T-cell (primary cell): ENCODE results near the gene GK2. TPM values are rescaled to one million over a fixed set of nuclear protein-coding genes. Genes with fewer than 3 reads are reported as not detected.

Experiments
- ATAC-seq, 4 experiments: fragments of 200-7000 bp in 3 of 4; fragments of 150-1000 bp in 1 of 4; cut with Tn5 transposase; replicated peaks in 1 of 4; 1 replicate in 3 of 4; 2 replicates in 1 of 4; pipeline ENCODE4 v1.10.0; 2021; ENCODE audit warnings: moderate library complexity in 3 of 4, mild to moderate bottlenecking in 2 of 4, moderate number of reproducible peaks in 1 of 4
- CTCF ChIA-PET, 2 donors: fragments of 300-600 bp; sonication (Branson Sonifier 250); formaldehyde crosslinking; loops; one replicate each; lab custom pipeline; 2022; ENCODE audit warnings: antibody characterized with exemption in 2 of 2; lab: Charles Lee
- POLR2A ChIA-PET, 2 donors: fragments of 300-600 bp; sonication (Branson Sonifier 250); formaldehyde crosslinking; loops; one replicate each; lab custom pipeline; 2022; ENCODE audit warnings: antibody characterized with exemption in 2 of 2; lab: Charles Lee
- DNase-seq, 35 experiments: peaks; one replicate each; pipeline versions ENCODE4 v3.0.0 to v3.0.0-alpha.2; 2013 to 2023
- H3K27ac ChIP-seq: one replicate; pipeline ENCODE4 v1.5.1; 2013; ENCODE audit warnings: low read length
- H3K27me3 ChIP-seq, 2 experiments: replicated peaks in 1 of 2; 1 replicate in 1 of 2; 2 replicates in 1 of 2; pipeline versions ENCODE4 v1.6.1 to v1.7.0; 2013; ENCODE audit warnings: low read length in 1 of 2, mixed read lengths in 1 of 2; ENCODE audit not compliant: control insufficient read depth in 2 of 2, insufficient read depth in 2 of 2; ENCODE audit errors: extremely low read depth in 1 of 2
- H3K36me3 ChIP-seq, 2 donors: 1 replicate in 1 of 2; 2 replicates in 1 of 2; pipeline versions ENCODE4 v1.6.1 to v1.7.0; 2013; ENCODE audit warnings: low read length in 1 of 2; ENCODE audit not compliant: control insufficient read depth in 2 of 2, insufficient read depth in 1 of 2; ENCODE audit errors: extremely low read depth in 1 of 2
- H3K4me1 ChIP-seq, 2 experiments: 1 replicate in 1 of 2; 2 replicates in 1 of 2; pipeline versions ENCODE4 v1.6.1 to v1.7.0; 2013; ENCODE audit warnings: low read length in 2 of 2, mixed read lengths in 1 of 2; ENCODE audit not compliant: insufficient read depth in 2 of 2, control insufficient read depth in 1 of 2; ENCODE audit errors: extremely low read depth in 1 of 2
- H3K4me3 ChIP-seq, 2 donors: 1 replicate in 1 of 2; 2 replicates in 1 of 2; pipeline versions ENCODE4 v1.5.1 to v1.7.0; 2013; ENCODE audit warnings: mild to moderate bottlenecking in 2 of 2, low read length in 1 of 2, moderate library complexity in 1 of 2; ENCODE audit not compliant: control insufficient read depth in 1 of 2; ENCODE audit errors: extremely low read depth in 1 of 2
- H3K9me3 ChIP-seq: 2 replicates; pipeline ENCODE4 v1.7.0; 2013
- H3K27ac Mint-ChIP-seq, 2 donors: one replicate each; pipeline ENCODE4 v1.8.0; 2020 to 2021; ENCODE audit warnings: mild to moderate bottlenecking in 2 of 2, mixed read lengths in 2 of 2
- H3K27me3 Mint-ChIP-seq, 2 donors: one replicate each; pipeline ENCODE4 v1.8.0; 2021 to 2022; ENCODE audit warnings: mixed read lengths in 2 of 2
- H3K36me3 Mint-ChIP-seq: one replicate; pipeline ENCODE4 v1.8.0; 2021; ENCODE audit warnings: mixed read lengths
- H3K4me1 Mint-ChIP-seq, 3 donors: one replicate each; pipeline ENCODE4 v1.8.0; 2020 to 2022; ENCODE audit warnings: mixed read lengths in 3 of 3, mild to moderate bottlenecking in 1 of 3
- H3K4me3 Mint-ChIP-seq, 3 donors: one replicate each; pipeline ENCODE4 v1.8.0; 2020 to 2022; ENCODE audit warnings: mild to moderate bottlenecking in 3 of 3, mixed read lengths in 3 of 3, moderate library complexity in 3 of 3
- H3K9me3 Mint-ChIP-seq, 3 donors: one replicate each; pipeline ENCODE4 v1.8.0; 2020 to 2022; ENCODE audit warnings: mixed read lengths in 3 of 3
- WGBS: methylation state at CpG from one replicate; pipeline ENCODE4 v1.1.5; 2013; ENCODE audit warnings: missing lambda C conversion rate; ENCODE audit not compliant: insufficient coverage; 5-methylcytosine and 5-hydroxymethylcytosine counted together
- total RNA-seq, 35 experiments: library from RNA in 6 of 35; stranded (reverse) in 6 of 35; fragments of 120-200 nt in 1 of 35; gene quantifications; one replicate each; pipeline versions ENCODE4 v1.2.1 to v1.2.4 and lab custom pipeline; 2013 to 2026

The GK2 gene
- total RNA-seq, 5 donors from 2014 or later (not counting 1 experiment from before 2014, with no cell fraction given), result not detected

DNA sequence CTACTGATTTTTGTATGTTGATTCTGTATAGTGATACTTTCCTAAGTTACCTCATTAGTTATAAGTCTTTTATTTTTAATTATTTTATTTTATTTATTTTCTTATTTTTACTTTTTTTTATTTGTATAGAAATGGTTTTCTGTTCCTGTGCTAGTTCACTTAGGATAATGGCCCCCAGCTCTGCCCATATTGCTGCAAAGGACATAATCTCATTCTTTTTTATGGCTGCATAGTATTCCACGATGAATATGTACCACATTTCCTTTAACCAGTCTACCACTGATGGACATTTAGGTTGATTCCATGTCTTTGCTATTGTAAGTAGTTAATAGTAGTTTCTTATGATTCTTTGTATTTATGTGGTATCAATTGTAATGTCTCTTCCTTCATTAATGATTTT, 31.5 kb upstream of the GK2 start:
- ChIA-PET CTCF (no interaction called here), POLR2A (no interaction called here)
- WGBS, result no CpG with 5 or more reads among the region's 1 CpG

GRCh38 chr4:79431839-79432238, 23.8 kb upstream of the GK2 start:
- Mint-ChIP-seq H3K27me3 (no peaks in the 10 kb centered on the region), H3K36me3 (no peaks in the 10 kb centered on the region), H3K4me1 (no peaks in the 10 kb centered on the region), H3K9me3 (no peaks in the 10 kb centered on the region), H3K4me3 (no peak overlapping the region), H3K27ac (no peak overlapping the region)
- no peak for ATAC-seq
- ChIA-PET POLR2A (no interaction called here), CTCF (no interaction called here)
- H3K4me1 ChIP-seq, result no peaks in the 10 kb centered on the region
- H3K4me3 ChIP-seq, result no peak overlapping the region
- DNase-seq, result no peak
- H3K9me3 ChIP-seq, result no peaks in the 10 kb centered on the region
- no peaks in the 10 kb centered on the region for H3K27me3 ChIP-seq
- no CpG with 5 or more reads among the region's 1 CpG for WGBS
- no peak overlapping the region for H3K27ac ChIP-seq
- no peaks in the 10 kb centered on the region for H3K36me3 ChIP-seq

More for the DNA sequence above, 31.5 kb upstream of the GK2 start:
- DNase-seq, result no peak
- no peaks in the 10 kb centered on the region for H3K9me3 ChIP-seq
- H3K36me3 ChIP-seq, result no peaks in the 10 kb centered on the region
- no peaks in the 10 kb centered on the region for H3K4me1 ChIP-seq
- no peak overlapping the region for H3K27ac Mint-ChIP-seq
- H3K4me1 Mint-ChIP-seq, result no peaks in the 10 kb centered on the region
- no peak overlapping the region for H3K27ac ChIP-seq
- no peaks in the 10 kb centered on the region for H3K36me3 Mint-ChIP-seq
- H3K27me3 Mint-ChIP-seq, result no peaks in the 10 kb centered on the region
- no peak overlapping the region for H3K4me3 ChIP-seq
- no peaks in the 10 kb centered on the region for H3K27me3 ChIP-seq
- ATAC-seq, result no peak
- no peak overlapping the region for H3K4me3 Mint-ChIP-seq
- H3K9me3 Mint-ChIP-seq, result peaks cover 0 to 10% (median 4%) of the 10 kb centered on the region in 3 donors

- Histone ChIP-seq H3K9me3 (no peaks in the 10 kb centered on the region), H3K36me3 (no peaks in the 10 kb centered on the region), H3K4me3 (no peak overlapping the region), H3K27me3 (no peaks in the 10 kb centered on the region), H3K27ac (no peak overlapping the region), H3K4me1 (no peaks in the 10 kb centered on the region)
- Mint-ChIP-seq H3K36me3 (no peaks in the 10 kb centered on the region), H3K27me3 (no peaks in the 10 kb centered on the region), H3K27ac (no peak overlapping the region), H3K4me1 (no peaks in the 10 kb centered on the region), H3K9me3 (no peaks in the 10 kb centered on the region), H3K4me3 (no peak overlapping the region)
- no peak for DNase-seq
- ChIA-PET CTCF (interaction anchor here (0.5 to 0.7 kb wide), 2 partner anchors 21 to 1827 kb away, joined by 3 read pairs; no protein-coding TSS in a partner anchor), POLR2A (no interaction called here)
- no peak for ATAC-seq
- 53% methylated on average over 1 of the region's 2 CpGs for WGBS
Measured at GRCh38 chr4:79429113-79429903, 21.3 kb upstream of the GK2 start.

DNA sequence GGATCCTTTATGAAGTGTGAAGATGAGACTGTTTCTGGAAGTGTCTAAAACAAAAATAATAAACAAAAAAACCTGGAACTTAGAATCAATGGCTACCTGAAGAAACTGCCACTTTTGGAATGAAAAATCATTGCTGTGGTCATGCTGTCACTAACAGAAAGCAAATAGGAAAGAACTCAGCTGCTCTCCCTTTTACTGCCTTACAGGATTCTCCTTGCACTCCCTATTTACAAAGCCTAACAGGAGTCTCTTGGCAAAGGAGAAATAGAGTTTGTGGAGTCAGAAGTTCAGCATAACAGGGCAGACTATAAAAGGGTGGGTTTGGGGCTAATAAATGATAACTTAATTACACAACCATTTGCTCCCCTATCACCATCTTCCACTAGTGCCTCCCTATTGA, 19.0 kb upstream of the GK2 start:
- H3K27me3 Mint-ChIP-seq, result no peaks in the 10 kb centered on the region
- DNase-seq (no peak), ATAC-seq (no peak)
- Histone ChIP-seq H3K27me3 (no peaks in the 10 kb centered on the region), H3K36me3 (no peaks in the 10 kb centered on the region), H3K4me3 (no peak overlapping the region), H3K27ac (no peak overlapping the region), H3K4me1 (no peaks in the 10 kb centered on the region), H3K9me3 (no peaks in the 10 kb centered on the region)
- POLR2A ChIA-PET, result no interaction called here
- H3K9me3 Mint-ChIP-seq, result no peaks in the 10 kb centered on the region
- H3K27ac Mint-ChIP-seq, result no peak overlapping the region
- no peaks in the 10 kb centered on the region for H3K36me3 Mint-ChIP-seq
- H3K4me3 Mint-ChIP-seq, result no peak overlapping the region
- CTCF ChIA-PET, result no interaction called here
- no peaks in the 10 kb centered on the region for H3K4me1 Mint-ChIP-seq

DNA sequence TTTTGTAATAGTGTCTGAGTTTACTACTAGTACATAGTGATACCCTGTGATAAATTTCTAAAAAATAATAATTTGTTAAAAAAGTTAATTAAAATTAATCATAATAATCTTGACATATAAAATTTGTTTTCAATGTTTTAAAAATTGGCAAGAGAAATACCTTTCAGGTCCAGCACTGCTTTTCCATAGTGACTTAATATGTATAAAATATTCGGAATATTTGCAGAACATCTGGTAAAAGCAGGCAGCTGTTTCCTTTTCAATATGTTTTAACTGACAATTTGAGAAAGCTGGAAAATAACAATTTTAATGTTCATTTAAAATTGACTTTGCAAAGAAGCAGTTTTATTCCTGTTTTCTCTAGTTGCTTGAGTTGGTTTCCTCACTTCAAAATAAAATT, 17.6 kb upstream of the GK2 start:
- H3K9me3 ChIP-seq, result no peaks in the 10 kb centered on the region
- Mint-ChIP-seq H3K27ac (no peak overlapping the region), H3K27me3 (no peaks in the 10 kb centered on the region), H3K9me3 (peaks cover 0 to 3% (median under 1%) of the 10 kb centered on the region in 3 donors), H3K4me3 (no peak overlapping the region), H3K36me3 (no peaks in the 10 kb centered on the region), H3K4me1 (no peaks in the 10 kb centered on the region)
- DNase-seq, result no peak
- no peaks in the 10 kb centered on the region for H3K27me3 ChIP-seq
- no peak overlapping the region for H3K4me3 ChIP-seq
- ChIA-PET CTCF (no interaction called here), POLR2A (no interaction called here)
- no CpG with 5 or more reads among the region's 1 CpG for WGBS
- no peak for ATAC-seq
- H3K36me3 ChIP-seq, result no peaks in the 10 kb centered on the region
- no peaks in the 10 kb centered on the region for H3K4me1 ChIP-seq
- H3K27ac ChIP-seq, result no peak overlapping the region

- Mint-ChIP-seq H3K4me3 (no peak overlapping the region), H3K4me1 (no peaks in the 10 kb centered on the region), H3K36me3 (no peaks in the 10 kb centered on the region), H3K27ac (no peak overlapping the region), H3K9me3 (peaks cover 2 to 14% (median 4%) of the 10 kb centered on the region in 3 donors), H3K27me3 (no peaks in the 10 kb centered on the region)
- no peak overlapping the region for H3K27ac ChIP-seq
- no peaks in the 10 kb centered on the region for H3K27me3 ChIP-seq
- ChIA-PET CTCF (no interaction called here), POLR2A (no interaction called here)
- H3K9me3 ChIP-seq, result no peaks in the 10 kb centered on the region
- no peak for ATAC-seq
- no peak overlapping the region for H3K4me3 ChIP-seq
- no peak for DNase-seq
- 13% methylated on average over 1 of the region's 2 CpGs for WGBS
- no peaks in the 10 kb centered on the region for H3K4me1 ChIP-seq
- no peaks in the 10 kb centered on the region for H3K36me3 ChIP-seq
Measured at GRCh38 chr4:79421483-79421882, 13.5 kb upstream of the GK2 start.
